KBM-7 (cell line): ENCODE data around the gene KIF12.

ENCODE experiments used
- DNase-seq: peaks from one replicate; pipeline ENCODE4 v3.0.0-alpha.2; 2015
- in situ Hi-C: fragments of 300-500 bp; cut with MboI; formaldehyde crosslinking; loops from 2 replicates; pipeline ENCODE4 v1.14.3; 2020; ENCODE audit warnings: low sequenced_read_pairs, low pct_unique_long_range_greater_than_20kb, mixed read lengths

Gene KIF12

DNA sequence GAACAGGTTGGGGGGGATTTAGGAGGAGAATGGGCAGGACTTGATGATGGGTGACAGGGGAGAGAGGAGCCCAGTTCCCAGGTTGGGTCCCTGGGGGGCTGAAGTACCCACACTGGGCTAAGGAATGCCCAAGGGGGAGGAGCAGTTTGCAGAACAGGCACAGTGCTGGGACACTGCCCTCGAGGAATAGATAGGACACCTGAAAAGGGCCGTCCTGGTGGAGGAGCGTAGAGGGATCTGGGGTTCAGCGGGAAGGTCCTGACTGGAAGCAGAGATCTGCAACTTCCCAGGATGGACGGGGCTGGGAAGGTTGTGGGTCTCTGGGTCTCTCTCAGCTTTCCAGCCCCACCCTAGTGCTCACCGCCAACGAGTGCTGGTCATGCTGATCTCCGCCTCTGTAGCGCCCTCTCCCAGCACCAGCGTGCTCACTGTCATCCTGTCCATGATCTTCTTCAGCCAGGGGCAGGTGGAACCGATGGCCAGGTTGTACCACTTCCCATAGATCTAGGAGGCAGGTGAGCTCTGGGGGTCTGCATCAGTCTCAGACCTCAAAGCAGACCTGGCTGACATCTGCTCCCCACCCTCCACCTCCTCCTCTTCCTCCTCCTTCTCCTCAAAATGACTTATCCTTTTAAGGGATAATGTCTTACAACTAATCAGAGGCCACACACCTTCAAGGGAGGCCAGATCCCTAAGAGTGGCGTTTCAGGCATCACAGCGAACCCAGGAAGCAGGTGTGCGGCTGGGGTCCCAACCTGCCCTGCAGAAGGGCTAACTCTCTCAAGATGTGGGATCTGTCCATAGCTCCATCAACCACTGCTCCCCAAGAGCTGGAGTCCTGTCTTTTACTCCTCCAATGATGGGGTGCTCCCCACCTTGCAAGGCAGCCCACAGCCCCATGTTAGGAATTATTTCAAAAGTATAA, 22.6 kb downstream of the KIF12 start:
- in situ Hi-C loops, result no loop called here
- no peak for DNase-seq

DNA sequence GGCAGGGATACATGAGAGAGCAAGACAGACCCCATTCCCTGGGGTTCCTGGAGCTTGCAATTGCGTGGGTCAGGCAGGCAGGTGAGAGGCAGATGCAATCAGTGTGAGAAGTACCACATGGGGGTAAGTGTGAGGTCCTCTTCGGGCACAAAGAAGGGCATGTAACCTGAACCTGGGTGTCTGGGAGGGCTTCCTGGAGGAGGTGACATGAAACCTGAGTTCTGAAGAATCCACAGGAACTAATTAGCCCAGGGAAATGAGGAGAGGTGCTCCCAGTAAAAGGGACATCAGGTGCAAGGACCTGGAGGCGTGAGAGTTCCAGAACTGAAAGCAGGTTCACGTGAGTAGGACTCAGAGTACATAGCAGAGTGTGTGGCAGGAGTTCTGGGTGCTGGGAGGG, 23.5 kb downstream of the KIF12 start:
- in situ Hi-C loops, result no loop called here

DNA sequence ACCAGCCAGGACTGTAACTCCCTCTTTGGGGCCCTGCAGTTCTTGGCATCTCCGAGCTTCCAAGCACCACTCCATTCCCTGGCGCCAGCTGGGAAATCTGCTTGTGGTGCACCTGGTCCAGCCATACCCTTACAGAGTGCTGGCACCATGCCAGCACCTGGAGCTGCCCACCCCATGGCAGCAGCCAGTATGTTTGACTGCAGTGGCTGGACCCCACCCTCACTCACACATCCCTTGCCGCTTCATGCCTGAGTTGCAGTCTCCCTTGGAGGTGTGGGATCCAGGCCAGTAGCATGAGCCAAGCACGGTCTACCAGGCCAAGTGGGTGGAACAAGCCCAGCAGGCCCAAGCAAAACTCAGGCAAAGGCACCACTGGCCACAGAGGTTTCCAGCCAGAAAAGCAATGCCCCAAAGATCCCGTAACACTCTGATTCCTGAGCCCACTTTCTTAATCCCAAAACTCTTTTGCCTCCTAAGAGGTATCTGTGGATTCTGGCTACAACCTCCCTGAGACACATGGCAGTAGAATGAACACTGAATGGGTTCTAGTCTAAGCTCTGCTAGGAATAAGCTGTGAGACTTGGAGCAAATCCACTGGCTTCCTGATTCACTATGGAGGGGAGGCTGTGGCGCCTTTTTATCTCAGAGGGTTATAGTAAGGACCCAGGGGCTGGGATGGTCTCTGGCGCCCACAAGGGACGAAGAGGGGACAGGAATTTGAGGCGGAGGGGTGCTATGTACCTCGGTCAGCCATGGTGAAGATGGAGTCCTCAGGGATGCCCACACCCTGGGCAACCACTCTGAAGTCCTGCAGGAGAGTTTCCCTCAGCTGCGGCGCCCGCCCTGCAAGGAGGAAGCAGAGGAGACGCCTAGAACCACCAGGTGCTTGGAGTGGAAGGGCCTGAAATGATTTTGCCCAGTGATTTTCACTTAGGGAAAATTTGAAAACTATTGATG, 26.6 kb downstream of the KIF12 start:
- no peak for DNase-seq
- in situ Hi-C loops, result no loop called here

More for the DNA sequence above, 23.5 kb downstream of the KIF12 start:
- no peak for DNase-seq

DNA sequence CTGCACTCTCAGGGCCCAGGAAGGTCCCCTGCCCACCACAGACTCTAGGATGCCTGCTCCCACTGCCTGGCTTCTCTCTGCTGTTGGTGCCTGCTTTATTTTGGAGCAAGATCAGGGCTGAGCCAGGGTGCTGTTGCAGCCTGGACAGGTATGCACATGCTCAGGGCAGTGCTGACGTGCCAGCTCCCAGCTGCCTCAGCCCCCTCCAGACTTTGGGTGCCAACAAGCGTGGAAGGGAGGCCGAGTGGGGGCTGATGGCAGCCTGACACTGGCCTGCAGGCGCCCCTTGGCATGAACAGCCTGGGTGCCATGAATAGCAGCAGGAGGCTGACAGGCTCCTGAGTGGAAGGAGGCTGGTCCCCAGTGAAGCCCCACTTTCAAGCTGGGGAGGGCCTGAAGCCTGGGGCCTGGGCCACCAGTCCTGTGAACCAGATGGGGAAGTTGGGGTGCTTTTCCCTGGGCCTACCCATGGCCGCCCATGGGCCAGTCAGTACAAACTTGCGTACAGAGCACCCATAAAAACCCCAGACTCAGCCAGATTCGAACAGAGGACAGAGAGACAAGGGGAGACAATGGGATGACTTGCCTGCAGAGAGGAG, 27.8 kb downstream of the KIF12 start:
- DNase-seq, result no peak
- in situ Hi-C loops, result no loop called here

DNA sequence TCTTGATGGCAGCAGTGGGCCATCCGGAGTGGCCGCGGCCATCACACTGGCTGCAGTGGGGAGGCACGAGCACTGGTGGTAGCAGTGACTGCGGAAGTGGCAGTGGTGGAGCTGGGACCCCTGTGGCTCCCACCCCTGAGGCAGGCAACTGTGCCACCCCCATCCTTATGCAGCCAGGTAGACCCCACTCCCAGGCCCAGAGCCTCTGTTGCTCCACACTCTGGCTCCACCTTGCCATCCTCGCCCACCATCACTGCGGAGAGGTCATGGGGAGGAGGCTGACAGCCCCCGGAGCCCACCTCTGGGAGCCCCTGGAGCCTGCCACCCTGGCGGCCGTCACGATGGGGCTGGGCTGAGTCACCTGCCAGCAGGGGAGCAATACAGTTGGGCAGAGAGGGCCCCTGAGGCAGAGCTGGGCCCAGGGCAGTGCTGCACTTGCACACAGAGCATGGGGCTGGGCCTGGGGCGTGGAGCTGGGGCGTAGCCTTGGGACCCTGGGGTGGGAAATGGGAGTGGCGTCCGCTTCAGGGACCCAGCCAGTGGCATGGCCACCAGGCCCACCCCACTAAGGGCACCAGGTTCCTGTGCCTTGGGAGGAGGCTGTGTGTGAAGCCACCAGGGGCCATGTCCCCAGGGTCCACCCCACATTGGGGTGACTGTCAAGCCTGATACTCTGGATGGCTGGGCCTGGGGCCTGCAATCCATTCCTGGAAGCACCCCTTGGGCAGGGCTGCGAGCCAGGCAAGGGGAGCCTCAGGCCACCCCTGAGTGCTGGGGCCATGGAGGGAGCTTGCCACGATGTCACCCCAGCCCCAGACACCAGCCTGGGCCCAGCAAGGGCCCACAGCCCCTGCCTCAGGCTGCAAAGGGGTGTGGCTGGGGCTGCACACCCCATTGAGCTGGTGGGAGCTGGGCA, 28.6 kb downstream of the KIF12 start:
- in situ Hi-C loops, result no loop called here
- DNase-seq, result no peak

DNA sequence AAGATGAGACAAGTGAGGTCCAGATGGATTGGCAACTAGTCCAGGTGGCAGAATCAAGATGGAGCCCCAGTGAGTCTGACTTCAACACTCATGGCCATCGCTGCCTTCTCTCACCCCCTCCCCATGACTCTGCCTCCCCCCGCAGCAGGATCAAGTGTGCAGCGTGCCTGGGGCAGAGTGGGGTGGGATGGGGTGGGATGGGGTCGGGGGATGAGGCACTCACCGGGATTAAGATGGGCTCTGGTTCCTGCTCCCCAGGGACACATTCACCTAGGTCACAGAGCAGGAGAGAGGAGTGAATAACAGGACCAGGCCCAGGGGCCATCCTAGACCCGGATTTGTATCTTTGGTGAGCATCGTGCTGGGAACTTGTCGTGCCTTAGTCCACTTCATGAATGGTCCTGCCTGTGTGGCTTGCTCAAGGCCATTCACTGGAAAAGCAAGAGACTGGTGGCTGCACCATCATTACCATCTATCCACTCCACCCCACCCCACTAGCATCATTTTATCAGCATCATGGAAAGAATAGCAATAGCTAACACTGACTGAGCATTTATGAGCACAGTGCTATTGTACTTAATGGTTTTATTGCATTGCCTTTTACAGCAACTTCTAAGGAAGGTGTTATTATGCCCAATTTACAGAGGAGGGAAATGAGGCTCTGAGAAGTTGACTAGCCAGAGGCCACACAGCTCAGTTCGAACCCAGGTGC, 29.5 kb downstream of the KIF12 start:
- DNase-seq, result no peak
- in situ Hi-C loops, result no loop called here

DNA sequence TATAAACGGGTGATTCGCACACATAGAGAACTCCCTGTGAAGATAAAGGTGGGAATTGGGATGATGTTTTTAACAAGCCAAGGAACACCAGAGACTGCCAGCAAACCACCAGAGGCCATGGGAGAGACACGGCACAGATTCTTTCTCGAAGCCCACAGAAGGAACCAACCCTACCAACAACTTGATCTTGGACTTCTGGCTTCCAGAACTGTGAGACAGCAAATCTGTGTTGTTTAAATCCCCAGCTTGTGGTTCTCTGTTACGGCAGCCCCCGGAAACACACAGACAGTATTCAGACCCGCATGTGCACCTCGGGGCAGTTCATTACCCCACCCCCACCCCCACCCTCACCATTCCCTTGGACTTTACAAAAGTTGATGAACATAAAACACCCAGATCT, 33.8 kb downstream of the KIF12 start:
- no peak for DNase-seq
- in situ Hi-C loops, result no loop called here

DNA sequence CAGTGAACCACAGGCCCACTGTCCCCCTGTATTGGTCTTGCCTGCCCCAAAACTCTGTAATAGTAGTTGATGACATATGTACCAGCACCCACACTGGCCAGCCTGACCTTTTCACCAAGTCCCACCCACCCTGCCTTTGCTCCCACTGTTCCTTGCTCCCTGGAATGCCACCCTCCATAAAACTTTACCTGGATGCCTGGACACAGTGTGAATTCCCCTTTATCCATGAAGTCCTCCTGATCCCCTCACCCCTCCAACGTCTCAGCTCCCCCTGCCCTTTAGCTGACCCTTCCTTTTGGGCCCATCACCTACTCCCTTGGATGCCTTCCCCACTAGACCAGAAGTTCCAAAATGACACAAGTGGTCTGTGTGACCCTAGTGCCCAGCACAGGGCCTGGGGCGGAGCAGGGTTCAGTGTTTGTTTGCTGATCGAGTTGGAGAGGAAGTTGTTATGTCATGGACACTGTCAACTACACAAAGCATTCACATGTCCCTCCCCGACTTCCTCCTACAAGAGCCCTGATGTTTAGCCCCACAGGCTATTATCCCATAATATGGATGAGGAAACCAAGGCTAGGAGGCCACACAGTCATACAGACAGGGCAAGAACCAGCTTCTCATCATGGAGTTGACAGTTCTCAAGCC, 37.1 kb downstream of the KIF12 start:
- in situ Hi-C loops, result no loop called here
- DNase-seq, result no peak

DNA sequence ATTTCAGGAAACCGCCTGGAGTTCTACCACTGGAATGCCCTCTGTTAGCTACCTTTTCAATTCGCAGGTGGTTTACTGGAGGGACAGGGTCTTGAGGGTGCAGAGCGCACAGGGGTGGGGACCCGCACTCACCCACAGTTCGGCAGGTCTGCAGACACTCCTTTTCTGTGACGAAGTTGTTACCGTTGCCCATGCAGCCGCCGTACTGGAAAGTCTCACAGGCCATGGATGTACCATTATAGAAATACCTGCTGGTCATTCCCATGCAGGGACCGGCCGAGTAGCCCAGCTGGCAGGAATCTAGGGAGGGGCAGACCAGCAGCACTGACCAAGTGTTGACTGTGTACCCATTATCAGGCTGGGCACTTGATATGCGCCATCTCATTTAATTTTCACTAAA, 37.8 kb downstream of the KIF12 start:
- in situ Hi-C loops, result no loop called here
- no peak for DNase-seq

DNA sequence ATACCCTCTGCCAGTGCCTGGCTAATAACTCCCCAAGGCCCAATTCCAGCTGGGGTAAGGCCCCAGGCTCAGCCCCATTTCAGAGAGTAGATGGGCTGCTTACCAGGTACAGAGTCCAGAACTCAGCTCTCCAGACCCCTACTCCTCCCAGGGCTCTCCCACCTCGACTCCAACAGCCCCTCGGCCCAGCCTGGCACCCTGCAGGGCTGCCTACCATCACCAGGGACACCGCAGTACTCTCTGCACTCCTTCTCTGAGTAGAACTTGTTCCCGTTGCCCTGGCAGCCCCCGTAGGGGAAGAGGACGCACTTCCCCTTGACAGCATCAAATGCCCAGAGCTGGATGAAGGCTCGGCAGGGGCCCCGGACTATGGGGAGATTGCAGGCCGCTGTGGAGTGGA, 38.4 kb downstream of the KIF12 start:
- no peak for DNase-seq
- in situ Hi-C loops, result no loop called here

DNA sequence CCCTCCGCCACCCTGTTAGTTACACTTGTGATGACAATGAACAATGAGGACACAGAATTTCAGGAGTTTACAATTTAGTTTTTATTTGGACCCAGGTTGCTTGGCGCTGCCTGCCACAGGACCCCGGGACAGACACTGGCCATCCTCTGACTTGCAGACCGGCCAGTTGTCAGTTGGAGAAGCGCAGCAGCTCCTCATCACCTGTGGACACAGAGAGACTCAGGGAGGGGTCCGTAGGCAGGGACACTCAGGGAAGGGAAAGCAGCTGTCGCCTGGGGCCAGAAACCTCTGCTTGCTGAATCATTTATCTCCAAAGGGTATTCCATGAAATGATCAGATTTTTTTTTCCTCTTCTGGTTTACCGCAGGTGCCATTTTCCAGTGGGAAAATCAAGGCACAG, 39.0 kb downstream of the KIF12 start:
- in situ Hi-C loops, result no loop called here
- no peak for DNase-seq

DNA sequence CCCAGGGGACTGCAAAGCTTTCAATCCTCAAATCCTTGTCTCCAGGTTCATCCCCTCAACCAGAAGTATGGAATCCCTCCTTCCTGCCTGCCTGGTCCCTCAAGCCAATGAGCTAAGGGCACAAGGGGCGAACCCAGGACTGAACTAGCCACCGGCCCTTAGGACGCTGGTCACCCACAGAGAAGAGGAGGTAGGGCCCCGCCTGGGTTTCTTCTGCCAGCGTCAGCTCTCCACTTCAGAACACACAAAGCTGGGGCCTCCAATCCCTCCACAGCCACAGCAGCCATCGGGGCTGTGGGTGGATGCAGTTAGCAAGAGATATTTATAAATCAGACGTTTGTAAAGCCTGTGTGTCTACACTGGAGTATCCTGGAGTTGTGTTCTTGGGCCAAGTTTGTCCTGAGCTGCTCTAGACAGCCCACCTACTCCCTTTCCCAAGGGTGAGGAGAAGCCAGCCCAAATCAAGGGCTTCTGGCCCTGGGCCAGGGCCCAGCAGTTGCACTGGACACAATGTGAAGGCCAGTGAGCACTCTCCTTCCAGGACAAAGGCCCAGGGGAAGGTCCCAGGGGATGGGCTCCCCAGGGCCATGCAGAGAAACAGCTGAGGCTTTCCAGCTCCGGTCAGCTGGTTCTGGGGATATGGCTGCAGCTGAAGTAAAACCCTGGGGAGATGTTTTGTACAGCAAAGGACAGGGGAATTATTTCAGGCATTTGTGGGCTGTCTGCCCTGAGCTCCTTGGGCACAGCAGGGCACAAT, 39.9 kb downstream of the KIF12 start:
- DNase-seq, result no peak
- in situ Hi-C loops, result no loop called here

DNA sequence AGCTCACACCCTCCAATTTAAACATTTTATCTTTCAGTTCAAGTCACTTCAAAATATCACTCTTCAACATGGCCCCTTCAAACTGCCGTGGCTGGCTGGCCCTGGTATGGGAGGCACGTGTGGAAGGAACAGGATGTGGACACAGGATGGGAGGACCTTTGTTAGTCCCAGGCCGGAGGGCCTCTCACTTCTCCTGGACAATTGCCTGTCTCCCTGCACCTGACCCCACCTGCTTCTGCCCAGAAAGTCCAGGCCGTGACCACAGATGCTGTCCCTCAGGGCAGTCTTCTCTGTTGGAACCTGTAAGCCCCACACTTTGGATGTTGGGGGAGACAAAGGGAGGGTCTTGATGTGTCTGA, 40.4 kb downstream of the KIF12 start:
- no peak for DNase-seq
- in situ Hi-C loops, result no loop called here

DNA sequence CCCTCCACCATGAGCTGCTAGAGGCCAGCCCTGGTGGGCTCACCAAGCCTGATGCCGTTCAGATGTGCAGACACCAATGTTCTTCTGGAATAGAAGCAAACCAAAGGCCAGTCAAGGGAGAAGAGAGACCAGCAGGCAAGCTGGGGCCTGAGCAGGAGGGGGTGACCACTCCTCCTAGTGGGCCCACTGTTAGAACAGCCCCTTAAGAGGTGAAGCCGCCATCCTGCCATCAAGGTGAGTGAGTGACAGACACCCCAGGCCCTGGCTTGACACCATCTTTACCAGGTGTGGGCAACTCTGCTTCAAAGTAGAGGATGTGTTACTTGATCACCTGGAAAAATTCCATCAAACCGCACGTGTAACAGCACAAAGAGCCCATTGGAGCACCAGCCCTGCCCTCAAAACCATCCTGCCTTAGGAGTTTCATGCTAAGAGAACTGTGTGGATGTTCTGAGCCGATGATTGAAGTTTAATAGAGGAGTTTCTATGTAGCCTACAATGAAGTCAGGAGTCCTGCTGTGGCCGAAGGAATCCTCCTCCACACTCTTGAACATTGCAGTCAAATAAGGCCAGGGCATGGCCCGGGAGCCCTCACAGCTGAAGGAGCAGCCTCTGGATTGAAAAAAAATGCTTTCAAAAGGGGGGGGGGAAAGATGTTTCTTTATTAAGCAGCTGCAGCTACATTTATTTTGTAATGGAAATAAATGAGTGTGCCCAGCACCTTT, 41.8 kb downstream of the KIF12 start:
- in situ Hi-C loops, result no loop called here
- no peak for DNase-seq

DNA sequence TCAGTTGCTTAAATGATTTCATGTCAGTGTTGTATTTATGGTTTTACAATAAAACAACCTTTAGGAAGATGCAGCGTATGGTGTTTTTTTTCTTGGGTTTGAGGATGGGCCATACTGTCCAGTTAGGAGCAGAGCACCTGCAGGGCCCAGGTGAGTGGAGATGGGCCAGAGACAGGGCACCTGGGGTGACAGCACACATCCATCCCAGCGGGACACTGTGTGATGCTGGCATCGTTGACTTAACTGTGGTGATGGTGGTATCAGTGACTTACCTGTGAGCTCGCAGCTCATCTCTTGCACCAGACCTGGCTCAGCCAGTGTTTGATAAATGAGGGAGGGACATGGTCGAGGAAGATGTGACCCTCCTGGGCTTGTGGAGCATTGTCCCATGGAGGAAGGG, 42.6 kb downstream of the KIF12 start:
- DNase-seq, result no peak
- in situ Hi-C loops, result no loop called here

DNA sequence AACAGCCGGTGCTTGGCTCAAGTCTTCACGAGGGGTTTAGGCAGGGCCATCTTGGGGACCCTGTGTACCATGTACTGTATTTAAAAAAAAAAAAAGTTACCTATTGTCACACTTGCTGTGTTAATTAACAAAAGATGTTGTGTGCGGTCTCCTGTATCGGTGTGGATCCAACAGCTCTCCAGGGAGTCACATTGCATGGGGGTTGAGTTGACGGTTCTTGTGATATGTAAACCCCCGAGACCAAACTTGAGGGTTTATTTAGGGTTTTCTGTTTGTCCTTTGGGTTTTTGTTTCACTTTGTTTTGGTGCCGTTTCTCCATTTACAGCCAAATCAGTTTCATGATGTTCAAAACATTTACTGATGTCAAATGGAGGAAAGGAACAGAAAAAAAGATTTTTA, 43.2 kb downstream of the KIF12 start:
- DNase-seq, result no peak
- in situ Hi-C loops, result no loop called here

DNA sequence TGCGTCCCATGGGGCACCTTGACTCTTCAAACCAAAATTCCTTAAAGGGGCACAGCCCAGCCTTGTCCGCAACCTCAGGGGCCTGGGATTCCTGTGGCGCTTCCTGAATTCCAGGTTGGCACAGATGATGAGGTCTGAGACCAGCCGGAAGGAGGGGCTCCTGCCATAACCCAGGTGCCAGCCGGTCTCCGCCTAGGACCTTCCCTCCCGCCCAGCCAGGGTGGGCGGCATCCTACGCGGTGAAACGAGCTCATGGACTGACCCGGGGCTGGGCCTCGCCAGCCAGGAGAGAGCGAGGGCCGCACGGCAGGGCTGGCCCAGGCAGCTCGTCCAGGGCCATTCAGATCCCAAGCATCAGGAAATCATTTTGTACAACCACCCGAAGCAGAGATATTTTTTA, 44.0 kb downstream of the KIF12 start:
- DNase-seq, result no peak
- in situ Hi-C loops, result no loop called here
